LoVo (cell line): ENCODE measurements around the gene GPATCH8.
"Not testable (repeated sequence)": the region's sequence is repeated elsewhere in the genome, so short reads cannot be mapped to it uniquely, and the experiment has no call there.

ENCODE experiments used
- DNase-seq: peaks from one replicate; pipeline ENCODE4 v3.0.0-alpha.2; 2016; ENCODE audit warnings: low spot score

Gene GPATCH8

GRCh38 chr17:44374306-44375195 is 128.7 kb downstream of the GPATCH8 start:
- DNase-seq: no peak

DNA sequence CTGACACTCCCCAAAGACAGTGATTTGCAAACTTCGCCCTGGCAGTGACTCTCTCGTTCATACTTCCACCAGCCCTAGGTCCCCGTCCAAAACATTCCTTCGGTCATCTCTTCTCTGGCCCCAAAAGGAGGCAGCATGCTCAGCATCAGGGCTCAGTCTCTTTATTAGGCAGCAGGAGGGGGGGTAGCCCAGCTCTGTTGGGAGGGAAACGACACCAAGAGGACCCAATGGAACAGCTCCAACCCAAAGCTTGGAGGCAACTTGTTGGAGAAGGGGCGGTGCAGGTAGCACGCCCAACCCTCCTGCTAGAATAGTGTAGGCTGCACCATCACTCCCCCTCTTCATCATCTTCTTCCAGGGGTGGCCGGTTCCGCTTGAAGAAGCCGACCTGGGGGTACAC is 131.2 kb downstream of the GPATCH8 start:
- DNase-seq: no peak

- DNase-seq: not testable (repeated sequence)
Measured at GRCh38 chr17:44369414-44370023, 133.7 kb downstream of the GPATCH8 start.

DNA sequence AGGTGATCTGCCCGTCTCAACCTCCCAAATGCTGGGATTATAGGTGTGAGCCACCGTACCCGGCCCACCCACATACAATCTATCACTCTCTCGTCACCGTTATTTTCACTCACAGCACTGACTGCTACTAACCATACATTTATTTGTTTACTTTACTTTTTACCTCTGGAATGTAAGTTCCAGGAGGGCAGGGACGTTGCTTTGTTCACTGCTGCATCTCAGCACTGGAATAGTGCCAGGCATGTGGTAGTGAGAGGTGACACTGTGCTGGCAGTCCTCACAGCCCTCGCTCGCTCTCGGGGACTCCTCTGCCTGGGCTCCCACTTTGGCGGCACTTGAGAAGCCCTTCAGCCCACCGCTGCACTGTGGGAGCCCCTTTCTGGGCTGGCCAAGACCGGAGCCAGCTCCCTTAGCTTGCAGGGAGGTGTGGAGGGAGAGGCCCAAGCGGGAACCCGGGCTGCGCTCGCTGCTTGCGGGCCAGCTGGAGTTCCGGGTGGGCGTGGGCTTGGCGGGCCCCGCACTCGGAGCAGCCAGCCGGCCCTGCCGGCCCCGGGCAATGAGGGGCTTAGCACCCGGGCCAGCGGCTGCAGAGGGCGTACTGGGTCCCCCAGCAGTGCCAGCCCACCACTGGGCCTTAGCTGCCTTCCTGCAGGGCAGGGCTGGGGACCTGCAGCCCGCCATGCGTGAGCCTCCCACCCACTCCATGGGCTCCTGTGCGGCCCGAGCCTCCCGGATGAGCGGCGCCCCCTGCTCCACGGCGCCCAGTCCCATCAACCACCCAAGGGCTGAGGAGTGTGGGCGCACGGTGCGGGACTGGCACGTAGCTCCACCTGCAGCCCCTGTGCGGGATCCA is 134.6 kb downstream of the GPATCH8 start:
- not testable (repeated sequence) for DNase-seq

- DNase-seq: no peak
Measured at GRCh38 chr17:44367231-44367979, 135.8 kb downstream of the GPATCH8 start.

- not testable (repeated sequence) for DNase-seq
Measured at GRCh38 chr17:44365051-44365450, 138.2 kb downstream of the GPATCH8 start.

- DNase-seq: peak; percentile 71
Measured at GRCh38 chr17:44363613-44364159, 139.5 kb downstream of the GPATCH8 start, which contains the start of gene FAM171A2. Gene FAM171A2 (minus strand): TSS chr17:44363853. CDS start chr17:44363714, 139 bp downstream.

DNA sequence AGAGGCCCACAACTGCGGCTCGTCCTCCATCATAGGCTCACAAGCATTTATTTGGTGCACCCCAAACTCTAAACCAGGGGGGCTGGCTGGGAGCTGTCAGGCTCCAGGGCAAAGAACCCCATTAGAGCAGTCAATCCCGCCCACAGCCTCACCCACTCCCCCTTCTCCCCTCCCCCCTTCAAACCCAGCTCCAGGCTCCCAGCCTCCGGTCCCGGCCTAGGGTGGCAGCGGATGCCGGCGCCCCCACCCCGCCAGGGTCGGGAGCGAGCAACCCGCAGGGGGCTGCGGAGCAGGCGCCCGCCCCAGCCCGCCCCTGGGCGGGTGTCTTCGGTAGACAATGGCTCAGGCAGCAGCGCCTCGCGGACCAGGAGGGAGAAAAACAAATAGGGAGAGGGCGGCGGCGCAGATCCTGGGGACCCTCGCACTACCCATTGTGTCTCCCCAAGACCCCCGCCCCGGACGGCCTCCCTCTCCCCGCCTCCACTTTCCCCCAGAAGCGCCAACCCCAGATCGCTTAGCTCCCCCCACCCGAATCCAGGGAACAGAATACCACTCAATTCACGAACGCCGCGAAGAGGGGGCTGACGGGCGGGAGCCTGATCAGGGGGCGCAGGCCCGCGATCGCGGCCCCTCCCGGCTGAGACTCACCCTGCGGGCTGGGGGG is 140.1 kb downstream of the GPATCH8 start:
- no peak for DNase-seq

DNA sequence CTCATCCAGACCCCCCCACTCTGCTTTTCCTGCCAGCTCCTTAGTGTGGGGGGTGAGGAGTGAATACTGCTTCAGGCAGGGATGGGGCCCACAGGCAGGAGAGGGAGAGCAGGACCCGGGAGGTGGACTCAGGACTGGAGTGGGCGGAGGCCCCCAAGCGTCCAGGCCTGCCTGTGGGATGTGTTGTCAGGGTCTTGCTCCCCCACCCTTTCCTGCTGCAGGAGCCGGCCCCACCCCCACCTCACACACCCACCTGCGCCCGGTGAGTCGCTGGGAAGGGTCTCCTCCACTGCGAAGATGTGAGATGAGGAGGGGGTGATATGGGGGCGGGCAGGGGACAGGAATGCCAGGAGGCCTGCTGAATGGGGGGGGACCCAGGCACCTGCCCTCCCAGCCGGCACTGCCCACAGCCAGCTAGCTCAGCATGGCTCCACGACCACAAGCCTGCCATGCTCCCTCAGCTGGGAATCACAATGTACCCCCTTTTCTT is 140.7 kb downstream of the GPATCH8 start:
- no peak for DNase-seq

GRCh38 chr17:44361292-44362260 is 141.6 kb downstream of the GPATCH8 start:
- DNase-seq: no peak

DNA sequence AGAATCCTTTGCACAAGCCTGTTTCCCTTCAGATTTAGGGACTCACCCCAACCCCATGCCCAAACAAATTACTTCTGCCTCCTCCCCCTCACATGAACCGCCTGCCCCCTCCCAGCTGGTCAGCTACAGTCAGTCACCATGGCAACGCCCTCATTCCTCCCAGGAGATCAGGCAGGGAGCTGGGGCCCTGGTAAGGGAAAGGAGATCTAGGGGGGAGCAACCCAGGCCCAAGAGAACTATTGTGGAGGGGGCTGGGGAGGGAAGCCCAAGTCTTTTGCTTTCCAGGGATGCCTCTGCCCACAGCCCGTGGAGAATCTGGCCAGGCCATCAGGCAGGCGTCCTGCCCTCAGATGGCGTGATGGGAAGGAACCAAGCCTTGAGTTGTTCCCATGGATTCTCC is 142.4 kb downstream of the GPATCH8 start:
- DNase-seq: no peak

GRCh38 chr17:44360144-44360533 is 143.1 kb downstream of the GPATCH8 start:
- DNase-seq: no peak

GRCh38 chr17:44359458-44360143 is 143.6 kb downstream of the GPATCH8 start:
- DNase-seq: no peak

DNA sequence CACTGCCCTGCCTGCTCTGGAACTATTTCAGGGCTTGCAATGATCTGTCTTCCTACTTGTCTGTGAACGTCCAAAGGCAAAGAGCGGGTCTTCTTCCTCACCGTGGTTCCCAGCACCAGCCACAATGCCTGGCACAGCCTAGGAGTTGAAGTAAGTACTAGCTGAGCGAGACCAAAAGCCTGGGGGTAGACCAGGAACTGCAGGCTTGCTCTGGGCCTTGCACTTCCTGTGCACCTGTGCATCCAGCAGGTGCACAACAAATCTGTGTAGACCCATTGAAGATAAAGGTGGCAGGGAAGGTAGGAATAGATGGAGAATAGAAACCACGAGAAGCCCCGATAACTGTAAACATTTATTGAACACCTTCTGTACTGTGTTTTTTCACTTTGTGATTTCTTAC is 144.2 kb downstream of the GPATCH8 start:
- DNase-seq: no peak

- DNase-seq: no peak
Measured at GRCh38 chr17:44358066-44358465, 145.1 kb downstream of the GPATCH8 start.

DNA sequence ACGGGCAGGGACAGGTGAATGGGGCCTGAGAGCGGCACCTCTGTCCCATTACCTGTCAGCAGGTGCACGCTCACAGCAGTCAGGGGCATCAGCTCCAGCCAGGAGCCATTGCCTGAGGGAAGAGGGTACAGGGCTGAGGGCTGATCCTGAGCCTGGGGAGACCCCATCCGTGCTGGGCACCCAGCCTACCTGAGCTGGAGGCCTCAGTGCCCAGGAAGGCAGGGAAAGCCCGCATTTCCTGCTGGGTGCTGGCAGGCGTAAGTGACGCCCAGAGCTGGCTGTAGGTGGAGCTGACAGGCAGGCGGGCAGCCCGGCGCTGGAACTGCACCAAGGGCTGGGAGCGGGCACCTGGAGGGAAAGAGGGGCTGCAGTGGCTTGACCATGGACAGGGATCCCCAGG is 147.0 kb downstream of the GPATCH8 start:
- DNase-seq: no peak

DNA sequence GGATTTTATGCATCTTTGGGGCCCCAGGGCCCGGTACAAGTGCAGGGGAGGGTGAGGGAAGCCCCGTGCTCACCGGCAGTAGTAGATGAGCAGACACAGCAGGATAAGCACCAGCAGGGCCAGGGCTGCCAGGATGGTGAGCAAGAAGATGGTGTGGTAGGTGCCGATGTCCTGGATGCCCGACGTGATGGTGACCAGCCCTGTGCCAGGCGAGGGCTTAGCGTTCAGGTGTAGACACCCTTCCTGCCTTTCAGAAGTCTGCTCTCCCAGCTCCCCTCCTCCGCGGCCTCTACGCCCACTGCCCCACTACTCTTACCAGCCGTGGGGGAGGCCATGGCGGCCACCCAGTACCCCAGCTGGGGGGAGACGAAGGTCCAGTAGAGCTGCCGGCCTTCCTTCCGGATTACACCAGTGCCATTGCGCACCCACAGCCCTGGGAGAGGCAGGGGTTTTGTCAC is 147.5 kb downstream of the GPATCH8 start:
- DNase-seq: no peak
